ENCODE data around the gene VEGFB.

DNA sequence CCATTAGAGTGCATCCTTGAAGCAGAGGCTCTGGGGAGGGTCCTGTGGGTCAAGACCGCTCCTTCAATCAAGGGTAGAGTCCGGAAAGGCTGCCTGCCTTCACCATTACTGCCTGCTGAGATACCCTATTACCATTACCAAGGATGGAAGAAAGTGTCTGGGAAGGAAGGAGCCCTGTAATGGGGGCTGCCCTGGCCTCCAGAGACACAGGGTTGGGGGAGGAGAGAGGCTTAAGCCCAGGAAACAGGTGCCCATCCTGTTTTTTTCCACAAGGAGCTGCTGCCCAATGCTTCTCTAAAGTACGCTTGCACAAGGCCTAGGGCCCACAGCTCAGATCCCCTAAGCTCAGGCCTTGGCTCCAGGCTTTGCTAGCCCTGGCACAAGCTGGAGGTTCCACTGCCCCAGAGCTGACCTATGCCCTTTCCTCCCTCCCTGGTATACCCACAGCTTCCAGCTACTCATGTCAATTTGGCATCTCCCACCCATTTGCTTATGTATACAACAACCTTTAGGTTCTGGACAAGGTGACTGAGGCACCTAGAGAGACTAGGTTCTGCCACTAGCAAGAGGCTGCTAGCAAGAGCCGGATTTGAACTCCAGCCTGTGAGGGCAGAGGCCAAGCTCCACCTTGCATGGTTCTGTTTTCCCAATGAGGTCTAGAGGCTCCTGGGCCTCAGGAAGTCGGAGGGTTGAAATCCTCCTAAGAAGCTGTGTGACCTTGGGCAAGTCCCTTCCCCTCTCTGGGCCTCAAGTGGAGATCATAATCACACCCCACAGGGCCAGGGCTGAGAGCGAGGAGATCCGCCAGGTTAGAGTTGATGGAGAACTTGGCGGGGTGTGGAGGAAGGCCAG is 15.4 kb downstream of the VEGFB start:
- TF ChIP-seq, protein P1, sequence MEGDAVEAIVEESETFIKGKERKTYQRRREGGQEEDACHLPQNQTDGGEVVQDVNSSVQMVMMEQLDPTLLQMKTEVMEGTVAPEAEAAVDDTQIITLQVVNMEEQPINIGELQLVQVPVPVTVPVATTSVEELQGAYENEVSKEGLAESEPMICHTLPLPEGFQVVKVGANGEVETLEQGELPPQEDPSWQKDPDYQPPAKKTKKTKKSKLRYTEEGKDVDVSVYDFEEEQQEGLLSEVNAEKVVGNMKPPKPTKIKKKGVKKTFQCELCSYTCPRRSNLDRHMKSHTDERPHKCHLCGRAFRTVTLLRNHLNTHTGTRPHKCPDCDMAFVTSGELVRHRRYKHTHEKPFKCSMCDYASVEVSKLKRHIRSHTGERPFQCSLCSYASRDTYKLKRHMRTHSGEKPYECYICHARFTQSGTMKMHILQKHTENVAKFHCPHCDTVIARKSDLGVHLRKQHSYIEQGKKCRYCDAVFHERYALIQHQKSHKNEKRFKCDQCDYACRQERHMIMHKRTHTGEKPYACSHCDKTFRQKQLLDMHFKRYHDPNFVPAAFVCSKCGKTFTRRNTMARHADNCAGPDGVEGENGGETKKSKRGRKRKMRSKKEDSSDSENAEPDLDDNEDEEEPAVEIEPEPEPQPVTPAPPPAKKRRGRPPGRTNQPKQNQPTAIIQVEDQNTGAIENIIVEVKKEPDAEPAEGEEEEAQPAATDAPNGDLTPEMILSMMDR (IDR thresholded peaks at IDR 0.05; ENCODE audit: low read depth, low read length) = no peak
- TF ChIP-seq EZH2phosphoT487 (IDR thresholded peaks at IDR 0.05; ENCODE audit: low read depth) = no peak
